Stimulated activated CD8-positive, alpha-beta memory T cell treated with anti-CD3 and anti-CD28 coated beads, Interleukin-15, amount 100 ng/mL, for 1 hour (primary cell): ENCODE results near the gene HOXD10.

Source experiments
- DNase-seq: peaks from one replicate; pipeline ENCODE4 v3.0.0-alpha.2; 2020; ENCODE audit warnings: low read depth

Gene HOXD10

DNA sequence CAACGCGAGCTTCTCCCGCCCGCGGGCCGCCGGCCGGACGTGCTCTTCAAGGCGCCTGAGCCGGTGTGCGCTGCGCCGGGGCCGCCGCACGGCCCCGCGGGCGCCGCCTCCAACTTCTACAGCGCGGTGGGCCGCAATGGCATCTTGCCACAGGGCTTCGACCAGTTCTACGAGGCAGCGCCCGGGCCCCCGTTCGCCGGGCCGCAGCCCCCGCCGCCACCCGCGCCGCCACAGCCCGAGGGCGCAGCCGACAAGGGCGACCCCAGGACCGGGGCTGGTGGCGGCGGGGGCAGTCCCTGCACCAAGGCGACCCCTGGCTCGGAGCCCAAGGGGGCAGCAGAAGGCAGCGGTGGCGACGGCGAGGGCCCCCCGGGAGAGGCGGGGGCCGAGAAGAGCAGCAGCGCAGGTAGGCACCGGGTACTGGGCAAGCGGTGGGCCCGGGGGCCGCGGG is 8.8 kb upstream of the HOXD10 start:
- DNase-seq = no peak

DNA sequence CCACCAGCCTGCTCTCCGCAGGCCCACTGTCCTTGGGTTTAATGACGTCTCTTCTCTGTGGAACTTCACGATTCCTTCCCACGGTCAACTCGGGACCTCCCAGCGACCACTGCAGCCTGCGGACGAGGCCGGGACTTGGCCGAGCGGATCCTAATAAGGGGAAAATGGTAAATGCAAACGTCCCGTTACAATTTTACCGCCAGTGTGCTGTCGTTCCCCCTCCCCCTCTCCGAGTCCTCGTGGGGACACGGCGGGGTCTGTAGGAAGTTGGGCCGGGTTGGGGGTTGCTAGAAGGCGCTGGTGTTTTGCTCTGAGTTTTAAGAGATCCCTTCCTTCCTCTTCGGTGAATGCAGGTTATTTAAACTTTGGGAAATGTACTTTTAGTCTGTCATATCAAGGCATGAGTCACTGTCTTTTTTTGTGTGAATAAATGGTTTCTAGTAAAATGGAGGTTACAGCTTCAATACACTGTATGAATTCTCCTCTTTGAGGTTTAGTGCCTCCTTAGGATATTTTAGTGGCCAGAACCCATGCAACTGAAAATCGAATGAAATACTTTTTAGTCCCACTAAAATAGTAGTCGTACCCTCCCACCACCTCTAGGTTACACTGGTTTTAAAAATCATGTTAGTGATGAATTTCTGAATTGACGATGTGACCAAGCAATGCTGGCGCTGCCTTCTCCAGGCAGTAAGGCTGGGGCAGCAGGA is 7.2 kb upstream of the HOXD10 start:
- no peak for DNase-seq

DNA sequence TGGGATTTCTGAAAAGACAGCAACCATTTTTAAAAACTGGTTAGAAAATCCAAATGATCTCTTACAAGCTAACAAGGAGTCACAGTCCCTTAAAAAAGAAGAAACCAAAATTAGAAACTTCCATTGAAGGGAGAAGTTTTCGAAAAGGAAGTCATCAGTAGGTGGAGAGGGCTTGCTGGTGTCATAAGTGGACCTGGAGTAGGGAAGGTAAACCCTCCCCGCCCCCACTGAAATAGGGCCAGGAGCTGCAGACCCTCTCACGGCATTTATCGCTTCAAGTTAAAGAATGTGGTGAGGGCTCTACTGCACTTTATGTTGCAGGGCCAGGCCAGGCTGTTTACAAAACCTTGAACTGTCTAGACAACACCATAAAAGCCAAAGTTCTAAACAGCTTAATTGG is 6.6 kb upstream of the HOXD10 start:
- no peak for DNase-seq

DNA sequence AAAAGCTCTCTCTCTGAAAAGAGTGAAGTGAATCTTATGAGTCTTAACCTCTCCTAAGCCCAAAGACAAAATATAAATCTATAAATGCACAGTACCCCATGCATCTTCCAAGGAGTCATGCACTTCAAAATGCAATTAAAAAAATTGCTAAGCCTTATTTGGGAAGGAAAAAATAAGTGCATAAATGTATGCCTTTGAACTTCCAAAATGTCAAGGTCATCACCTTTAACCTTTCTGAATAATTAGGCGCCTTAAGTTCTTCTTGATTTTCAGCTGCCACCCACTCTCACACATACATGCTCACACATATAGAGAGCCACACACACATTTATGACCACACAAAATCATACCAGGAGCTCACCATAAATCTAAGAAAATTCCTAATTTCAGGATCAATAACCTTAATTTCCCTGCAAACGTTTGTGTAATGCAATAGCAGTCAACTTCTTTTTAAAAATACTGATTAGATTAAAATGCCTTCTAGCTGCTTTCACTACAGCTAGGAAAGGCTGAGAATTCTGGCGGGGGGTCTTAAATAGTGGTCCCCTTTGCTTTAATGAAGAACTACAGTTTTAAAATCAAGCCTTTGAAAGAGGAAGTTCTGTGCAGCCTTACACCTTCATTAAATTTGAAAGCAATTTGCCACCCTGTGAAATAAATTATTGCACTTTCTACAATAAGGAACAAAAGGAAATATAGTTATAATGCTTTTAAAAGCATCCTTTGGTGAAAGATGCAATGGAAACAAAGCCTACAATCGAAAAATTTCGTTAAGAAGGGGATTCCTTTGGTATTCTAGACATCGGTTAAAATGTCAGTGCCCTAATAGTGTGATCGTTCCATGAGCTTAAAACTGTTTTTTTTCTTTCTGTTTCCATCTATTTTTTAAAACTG is 5.9 kb upstream of the HOXD10 start:
- DNase-seq = no peak

DNA sequence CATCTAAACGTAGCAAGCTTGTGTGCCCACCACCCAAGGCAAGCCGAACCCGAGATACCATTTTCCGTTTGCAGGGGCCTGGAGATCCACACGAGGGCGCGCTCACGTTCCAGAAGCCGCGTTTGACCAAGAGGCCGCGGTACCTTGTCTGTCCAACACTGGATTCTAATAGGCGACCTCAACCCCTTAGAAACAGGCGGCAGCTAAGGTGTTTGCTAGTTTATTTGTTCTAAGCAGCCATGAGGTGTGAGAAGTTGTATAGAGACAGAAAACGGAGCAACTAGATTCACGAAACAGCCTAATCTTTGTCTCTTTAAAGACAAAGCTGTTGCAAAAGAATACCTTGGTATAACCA is 5.3 kb upstream of the HOXD10 start:
- no peak for DNase-seq

DNA sequence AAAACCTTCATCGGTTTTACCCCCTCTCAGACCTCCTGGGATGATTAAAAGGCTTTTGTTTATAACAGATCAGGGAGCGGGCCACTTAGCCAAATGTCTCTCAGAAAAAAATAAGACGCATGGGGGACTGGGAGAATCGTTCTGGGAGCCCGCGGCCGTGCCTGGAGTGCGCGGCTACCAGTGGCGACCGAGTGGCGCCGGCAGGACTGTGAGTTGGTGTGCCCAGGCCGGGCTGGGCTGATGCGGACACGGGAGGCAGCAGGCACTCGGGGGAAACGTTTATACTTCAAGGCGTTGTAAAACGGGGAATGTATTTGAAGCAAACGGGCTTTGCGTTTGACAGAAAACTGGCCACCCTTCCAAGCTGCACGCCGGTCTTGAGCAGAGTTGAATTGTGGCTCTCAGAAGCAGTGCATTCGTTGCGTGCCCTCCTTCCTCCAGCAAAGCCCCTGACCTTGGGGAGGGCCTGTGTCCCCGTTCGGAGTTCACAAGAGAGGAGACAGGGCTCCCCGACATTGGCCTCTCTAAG is 4.7 kb upstream of the HOXD10 start:
- DNase-seq = no peak

DNA sequence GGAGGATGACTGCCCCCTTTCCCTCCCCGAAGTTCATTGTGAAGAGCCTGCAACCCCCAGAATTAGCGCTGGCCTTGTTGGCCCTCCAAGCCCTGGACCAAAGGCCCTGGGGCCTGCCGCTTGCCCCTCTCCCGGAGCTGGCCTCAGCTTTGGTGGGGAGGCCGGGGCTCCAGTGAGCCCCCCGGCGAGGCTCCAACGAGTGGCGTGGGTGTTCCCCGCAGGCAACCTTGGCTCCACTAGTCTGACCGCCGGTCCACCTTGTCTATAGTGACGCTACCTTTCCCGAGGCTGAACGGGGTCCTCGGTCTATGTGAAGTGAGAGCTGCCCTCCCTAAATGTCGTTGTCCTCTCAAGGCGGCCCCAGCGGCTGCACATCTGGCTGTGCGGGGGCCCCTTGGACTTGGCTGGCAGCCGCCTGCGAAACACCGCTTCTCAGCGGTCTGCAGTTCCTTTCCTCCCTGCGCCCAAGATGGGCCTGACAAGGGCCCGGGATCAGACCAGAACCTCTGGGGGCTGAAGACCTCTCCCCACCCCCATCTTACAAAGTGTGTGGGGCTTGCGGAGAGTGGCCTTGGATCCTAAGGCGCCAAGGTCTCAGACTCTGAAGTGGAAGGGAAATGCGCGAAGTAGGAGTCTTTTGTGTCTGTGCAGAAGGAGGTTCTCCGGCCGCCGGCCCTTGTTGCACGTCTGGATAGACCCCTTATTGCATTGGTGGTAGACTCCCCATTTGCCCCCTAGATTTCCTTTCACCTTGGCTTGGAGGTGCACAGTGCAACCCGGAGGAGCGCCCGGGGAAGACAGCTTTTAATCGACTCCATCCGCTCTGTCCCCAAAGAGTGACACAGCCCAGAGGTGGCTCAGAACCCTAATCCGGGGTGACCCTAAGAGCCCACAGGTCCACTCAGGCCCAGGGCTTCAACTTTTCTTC is 3.9 kb upstream of the HOXD10 start:
- no peak for DNase-seq

DNA sequence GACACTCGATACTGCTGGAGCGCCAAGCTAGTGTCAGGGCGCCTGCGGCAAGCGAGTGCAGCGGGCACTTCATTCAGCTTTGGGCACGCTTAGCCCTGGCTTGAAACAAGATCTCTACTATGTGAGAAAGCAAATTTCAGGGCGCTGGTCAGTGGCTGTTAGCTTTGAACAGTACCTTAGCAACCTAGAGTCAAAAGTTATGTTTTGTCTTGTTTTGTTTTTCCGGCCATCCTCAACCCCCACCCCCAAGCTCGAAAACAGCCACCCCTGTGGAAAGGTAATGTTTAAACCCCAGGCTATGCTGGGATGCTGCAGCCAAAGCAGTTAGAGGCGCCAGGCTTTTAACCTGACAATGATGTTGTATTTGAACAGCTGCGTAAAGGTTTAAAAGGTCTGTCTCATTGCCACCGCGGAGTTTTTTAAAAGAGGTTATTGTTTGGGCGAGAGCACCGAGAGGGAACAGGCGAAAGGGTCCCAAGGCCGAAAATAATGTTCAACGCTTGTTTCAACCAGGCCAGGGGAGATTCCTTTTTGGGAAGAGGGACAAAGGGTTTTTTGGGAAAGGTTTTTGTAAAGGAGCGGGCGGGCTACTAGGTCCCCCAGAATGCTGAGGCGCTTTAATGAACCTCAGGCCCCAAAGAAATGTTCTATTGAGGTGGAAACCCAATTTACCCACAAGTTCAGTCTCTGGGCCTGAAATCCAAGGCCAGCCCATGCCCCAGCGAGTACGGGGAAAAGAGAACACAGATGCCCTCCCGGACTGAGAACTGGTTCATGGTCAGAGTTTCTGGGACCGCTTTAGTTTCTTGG is 2.3 kb upstream of the HOXD10 start:
- no peak for DNase-seq

DNA sequence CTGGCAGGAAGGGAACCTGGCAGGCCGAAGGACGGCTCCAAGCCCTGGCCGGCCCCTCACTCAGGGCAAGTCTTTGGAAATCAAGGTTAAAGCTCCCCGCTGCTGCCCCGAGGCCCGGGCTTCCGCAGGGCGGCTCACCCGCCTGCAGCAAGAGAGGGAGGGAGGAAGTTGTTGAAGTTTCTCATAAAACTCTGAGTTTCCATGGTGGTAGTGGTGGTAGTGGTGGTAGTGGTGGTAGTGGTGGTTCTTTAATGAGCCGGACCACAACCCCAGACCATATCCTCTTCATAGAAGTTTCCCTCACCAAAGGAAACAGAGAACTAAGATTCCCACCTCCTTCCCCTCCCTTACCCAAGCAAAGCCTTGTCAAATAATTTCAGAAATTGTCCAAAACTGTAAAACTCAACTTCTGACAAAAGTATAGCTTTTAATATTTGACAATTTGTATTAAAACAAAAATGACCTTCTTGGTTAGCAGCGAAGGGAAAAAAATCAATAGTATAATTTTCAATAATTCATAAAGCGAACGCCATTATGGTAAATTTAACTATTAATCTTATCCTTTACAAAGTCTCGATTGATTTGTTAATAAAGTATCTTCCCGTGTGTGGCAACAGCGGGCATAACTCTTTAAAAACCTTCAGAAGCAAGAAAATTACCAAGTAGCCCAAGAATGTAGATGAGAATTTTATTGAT is 1.5 kb upstream of the HOXD10 start:
- DNase-seq = no peak

DNA sequence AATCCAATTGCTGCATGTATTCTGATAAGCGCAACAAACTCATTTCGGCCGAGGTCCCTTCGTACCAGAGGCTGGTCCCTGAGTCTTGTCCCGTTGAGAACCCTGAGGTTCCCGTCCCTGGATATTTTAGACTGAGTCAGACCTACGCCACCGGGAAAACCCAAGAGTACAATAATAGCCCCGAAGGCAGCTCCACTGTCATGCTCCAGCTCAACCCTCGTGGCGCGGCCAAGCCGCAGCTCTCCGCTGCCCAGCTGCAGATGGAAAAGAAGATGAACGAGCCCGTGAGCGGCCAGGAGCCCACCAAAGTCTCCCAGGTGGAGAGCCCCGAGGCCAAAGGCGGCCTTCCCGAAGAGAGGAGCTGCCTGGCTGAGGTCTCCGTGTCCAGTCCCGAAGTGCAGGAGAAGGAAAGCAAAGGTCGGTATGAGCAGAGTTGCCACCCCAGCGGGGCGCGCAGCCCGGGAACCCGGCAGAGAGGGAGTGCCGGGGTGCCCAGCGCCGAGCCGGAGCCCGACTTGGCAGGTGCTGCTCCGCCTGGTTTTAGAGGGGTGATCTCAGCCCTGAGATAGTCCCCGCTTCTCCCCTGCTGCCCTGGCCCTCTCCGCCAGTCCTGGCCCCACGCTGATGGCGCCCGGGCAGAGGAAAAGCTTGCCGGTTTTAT is 714 bp downstream of the HOXD10 start:
- no peak for DNase-seq

DNA sequence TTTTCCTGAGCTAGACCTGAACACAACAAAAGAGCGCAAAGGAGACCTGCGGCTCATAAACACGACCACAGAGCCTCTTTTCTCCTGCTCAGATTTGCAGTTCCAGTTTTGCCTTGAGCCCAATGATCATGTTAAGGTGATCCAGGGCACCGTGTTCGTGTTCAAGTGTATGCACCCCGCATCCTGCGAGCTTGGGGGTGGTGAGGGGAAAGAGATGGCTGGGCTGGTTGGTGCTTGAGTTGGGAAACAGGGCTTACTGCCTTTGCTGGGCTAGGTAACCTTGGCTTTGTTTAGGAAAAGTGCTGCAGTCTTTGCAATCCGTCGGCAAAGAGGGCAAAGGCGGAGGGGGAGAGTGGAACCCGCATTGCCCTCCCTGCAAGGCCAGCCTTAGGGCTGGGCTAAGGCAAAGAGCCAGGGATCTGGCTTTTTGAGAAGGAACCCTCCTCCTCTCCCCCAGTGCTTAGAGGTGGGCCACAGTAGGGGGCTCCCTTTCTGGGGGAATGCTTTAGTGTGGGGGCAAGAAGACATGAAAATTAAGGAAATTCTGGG is 1.3 kb downstream of the HOXD10 start:
- no peak for DNase-seq

DNA sequence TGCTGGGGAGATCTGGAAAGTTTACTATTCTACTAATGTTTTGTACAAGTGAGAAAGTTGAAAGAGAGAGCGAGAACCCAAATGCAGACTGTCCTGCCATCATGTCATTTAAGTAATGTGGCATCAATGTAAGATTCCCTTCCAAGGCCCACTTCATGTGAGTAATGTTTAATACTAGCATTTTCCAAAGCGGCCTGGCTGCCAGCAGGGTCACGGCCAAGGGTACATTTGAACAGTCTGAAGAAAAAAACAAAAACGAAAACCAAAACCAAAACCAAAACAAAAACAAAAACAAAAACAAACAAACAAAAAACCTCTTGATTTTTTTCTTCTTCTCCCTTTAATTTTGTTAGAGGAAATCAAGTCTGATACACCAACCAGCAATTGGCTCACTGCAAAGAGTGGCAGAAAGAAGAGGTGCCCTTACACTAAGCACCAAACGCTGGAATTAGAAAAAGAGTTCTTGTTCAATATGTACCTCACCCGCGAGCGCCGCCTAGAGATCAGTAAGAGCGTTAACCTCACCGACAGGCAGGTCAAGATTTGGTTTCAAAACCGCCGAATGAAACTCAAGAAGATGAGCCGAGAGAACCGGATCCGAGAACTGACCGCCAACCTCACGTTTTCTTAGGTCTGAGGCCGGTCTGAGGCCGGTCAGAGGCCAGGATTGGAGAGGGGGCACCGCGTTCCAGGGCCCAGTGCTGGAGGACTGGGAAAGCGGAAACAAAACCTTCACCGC is 2.2 kb downstream of the HOXD10 start:
- DNase-seq = no peak

DNA sequence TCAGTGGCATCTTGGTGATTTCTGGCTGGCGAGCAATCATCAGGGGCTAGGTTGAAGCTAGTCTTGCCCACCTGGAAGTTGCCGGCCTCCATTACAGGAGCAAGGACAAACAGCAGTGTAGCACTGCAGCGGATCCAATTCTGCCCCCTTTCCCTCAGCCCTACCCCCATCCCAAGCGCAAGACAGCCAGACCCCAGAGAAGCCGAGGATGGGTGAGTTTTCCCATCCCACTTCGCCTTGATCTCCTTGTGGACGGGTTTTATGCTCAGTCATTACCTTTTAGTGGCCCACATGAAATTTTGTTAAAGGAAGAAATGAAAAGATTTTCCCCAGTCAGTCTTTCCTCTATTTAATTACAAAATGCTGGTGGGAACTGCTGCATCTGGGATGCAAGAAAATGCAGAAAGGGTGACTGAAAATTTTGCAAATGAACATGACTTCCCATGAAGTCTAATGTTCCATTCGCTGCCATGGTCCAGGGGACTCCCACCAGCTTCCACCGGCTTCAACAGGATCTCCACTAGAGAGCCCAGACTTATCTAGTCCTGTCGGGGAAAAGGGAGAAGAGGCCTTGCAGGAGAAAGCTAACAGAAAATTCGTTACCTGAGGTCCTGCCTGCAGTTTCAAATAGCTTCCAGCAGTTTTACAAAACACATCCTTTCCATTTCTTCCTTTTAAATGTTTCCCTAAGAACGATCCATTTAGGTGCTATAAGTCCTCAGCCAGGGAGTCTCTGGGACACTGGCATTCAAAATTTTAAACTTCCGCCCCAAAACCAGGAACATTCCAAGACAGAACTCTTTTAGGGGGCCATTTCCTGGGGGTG is 4.0 kb downstream of the HOXD10 start:
- no peak for DNase-seq

DNA sequence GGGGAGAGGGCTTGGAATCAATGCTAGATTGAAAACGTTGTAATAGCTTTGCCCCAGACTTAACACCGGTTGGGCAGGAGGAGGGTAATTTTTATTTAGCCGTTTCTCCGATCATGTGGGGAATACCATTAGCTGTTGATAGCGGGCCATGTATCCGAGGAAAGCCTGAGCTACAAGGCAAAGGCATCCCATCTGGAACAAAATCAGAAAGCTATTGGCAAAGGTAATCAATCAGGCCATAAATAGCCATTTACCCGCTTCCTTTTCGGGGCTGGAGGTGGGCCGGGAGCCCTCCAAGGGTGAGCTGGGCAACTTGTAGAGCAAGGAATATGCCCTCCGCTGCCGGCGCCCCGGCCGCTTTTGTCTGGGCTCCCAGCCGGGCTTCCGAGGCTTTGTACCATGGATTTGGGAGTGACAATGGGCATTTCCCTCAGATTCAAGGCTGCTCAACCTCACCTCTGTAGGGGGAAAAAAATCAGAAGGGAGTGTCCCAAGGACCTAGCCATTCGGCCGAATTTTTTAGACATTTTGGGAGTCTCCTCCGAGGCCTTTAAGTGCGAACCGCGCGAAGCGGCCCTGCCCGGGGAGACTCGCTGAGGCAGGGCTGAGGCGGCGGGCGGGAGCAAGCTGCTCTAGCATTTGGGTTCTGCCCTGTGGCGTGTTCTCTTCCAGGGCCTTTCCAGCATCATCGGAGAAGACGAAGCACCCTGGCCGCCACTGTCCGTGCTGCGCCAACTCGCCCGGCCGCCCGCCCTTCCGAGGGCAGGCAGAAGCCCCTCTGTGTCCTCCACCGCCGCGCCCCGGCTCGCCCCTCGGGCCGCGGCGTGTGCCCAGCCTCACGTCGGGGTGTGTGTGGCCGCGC is 4.8 kb downstream of the HOXD10 start:
- DNase-seq = no peak

DNA sequence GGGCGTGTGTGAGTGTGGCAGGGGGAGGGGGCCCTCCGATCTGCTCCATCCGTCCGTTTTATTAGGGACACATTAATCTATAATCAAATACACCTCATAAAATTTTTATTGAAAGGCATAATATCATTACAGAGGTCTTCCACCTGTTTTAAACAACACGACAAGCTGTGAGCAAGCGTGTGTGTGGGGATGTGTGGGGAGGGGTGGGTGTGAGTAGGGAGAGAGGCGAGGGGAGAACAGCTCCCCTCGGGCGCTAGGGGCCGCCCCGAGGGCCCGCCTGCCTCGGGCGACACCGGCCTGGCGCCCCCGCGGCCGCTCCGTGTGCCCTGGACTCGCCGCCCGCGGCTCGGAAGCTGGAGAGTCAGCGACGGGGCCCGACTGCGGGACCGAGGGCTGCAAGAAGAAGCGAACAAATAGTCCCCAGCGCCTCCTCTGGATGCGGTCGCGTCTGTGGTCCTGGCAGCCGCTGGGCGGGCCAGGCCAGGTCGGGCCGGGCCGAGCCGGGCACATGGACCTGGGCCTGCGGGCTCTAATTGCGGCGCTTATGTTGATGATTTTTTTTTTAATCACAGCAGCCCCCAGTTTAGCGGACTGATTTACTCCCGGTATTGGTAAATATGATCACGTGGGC is 5.6 kb downstream of the HOXD10 start:
- DNase-seq = no peak

DNA sequence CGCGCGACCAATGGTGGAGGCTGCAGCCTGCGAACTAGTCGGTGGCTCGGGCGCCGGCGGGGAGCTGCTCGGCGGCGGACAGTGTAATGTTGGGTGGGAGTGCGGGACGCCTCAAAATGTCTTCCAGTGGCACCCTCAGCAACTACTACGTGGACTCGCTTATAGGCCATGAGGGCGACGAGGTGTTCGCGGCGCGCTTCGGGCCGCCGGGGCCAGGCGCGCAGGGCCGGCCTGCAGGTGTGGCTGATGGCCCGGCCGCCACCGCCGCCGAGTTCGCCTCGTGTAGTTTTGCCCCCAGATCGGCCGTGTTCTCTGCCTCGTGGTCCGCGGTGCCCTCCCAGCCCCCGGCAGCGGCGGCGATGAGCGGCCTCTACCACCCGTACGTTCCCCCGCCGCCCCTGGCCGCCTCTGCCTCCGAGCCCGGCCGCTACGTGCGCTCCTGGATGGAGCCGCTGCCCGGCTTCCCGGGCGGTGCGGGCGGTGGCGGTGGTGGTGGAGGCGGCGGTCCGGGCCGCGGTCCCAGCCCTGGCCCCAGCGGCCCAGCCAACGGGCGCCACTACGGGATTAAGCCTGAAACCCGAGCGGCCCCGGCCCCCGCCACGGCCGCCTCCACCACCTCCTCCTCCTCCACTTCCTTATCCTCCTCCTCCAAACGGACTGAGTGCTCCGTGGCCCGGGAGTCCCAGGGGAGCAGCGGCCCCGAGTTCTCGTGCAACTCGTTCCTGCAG is 6.3 kb downstream of the HOXD10 start, which contains the start of gene HOXD9:
Gene HOXD9, plus strand, starts transcription at position 37 of the 728 bp plus-strand sequence. Its CDS starts 50 bp downstream, at position 87.
- no peak for DNase-seq
